GM12872 (cell line): ENCODE data around the gene PDGFRA.

Source experiments
- TF ChIP-seq, protein P1 (sequence below): IDR thresholded peaks from 3 replicates; pipeline ENCODE4 v1.5.1; 2011; ENCODE audit warnings: low read depth, mild to moderate bottlenecking, low read length, moderate library complexity; ENCODE audit not compliant: insufficient read depth

PDGFRA gene

DNA sequence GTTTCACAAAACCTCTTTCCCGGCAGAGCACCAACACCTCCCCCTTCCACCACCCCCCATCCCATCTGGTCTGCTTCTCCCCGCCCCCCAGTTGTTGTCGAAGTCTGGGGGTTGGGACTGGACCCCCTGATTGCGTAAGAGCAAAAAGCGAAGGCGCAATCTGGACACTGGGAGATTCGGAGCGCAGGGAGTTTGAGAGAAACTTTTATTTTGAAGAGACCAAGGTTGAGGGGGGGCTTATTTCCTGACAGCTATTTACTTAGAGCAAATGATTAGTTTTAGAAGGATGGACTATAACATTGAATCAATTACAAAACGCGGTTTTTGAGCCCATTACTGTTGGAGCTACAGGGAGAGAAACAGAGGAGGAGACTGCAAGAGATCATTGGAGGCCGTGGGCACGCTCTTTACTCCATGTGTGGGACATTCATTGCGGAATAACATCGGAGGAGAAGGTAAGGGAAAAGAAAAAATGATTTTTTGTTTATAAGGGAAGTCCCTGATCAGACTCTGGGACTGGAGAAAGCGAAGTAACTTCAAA lies at the start of gene PDGFRA:
Gene PDGFRA, plus strand, starts transcription at position 333 of the 541 bp plus-strand sequence. CDS start 29,476 bp downstream, outside the sequence.
- TF ChIP-seq, protein P1, sequence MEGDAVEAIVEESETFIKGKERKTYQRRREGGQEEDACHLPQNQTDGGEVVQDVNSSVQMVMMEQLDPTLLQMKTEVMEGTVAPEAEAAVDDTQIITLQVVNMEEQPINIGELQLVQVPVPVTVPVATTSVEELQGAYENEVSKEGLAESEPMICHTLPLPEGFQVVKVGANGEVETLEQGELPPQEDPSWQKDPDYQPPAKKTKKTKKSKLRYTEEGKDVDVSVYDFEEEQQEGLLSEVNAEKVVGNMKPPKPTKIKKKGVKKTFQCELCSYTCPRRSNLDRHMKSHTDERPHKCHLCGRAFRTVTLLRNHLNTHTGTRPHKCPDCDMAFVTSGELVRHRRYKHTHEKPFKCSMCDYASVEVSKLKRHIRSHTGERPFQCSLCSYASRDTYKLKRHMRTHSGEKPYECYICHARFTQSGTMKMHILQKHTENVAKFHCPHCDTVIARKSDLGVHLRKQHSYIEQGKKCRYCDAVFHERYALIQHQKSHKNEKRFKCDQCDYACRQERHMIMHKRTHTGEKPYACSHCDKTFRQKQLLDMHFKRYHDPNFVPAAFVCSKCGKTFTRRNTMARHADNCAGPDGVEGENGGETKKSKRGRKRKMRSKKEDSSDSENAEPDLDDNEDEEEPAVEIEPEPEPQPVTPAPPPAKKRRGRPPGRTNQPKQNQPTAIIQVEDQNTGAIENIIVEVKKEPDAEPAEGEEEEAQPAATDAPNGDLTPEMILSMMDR = no peak

DNA sequence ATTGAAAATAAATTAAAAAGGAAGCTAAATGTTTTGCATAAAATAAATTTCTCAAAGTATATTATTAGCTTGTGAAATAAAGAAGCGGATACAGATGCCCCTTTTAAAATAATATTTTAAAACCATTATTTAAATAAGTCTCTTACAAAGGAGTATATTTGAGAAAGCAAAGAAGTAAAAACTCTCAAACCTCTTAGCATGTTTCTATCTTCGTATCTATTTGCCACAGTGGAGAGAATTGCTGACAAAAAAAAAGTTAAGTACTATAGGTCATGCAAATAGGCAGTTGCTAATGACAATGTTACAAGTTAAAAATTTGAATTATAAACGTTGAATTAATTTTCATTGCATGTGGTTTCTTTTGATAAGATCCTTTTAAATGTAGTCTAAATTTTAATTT lies 44.5 kb upstream of the PDGFRA start:
- TF ChIP-seq, protein P1 = no peak

DNA sequence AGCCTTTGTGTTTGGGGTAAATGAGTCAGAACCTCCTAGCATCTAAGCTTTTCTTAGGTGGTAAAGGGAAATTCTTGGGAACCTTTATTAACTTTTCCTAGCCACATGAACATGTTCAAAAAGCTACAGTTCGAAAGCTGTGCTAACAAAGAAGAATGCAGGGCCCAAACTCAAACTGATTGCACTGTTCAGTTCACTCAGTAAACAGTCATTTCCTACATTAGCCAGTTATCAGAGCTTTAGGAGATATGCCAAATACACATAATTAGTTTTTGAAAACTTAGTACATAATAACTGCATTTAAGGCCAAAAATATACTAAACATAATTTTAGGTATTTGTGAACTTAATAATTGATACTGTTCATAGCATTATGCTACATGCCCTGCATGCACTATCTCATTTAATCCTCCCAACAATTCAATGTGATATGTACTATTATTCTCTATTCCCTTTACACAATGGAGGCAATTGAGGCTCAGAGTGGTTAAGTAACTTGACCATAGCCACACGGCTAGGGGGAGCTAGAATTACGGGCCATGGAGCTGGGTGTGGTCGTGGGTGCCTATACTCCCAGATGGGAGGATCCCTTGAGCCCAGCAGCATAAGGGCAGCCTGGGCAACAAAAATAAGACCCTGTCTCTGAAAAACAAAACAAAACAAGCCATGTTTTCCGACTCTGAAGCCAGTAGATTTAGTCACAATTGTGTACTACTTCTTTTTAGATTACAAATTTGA lies 43.9 kb upstream of the PDGFRA start:
- TF ChIP-seq, protein P1 = no peak

DNA sequence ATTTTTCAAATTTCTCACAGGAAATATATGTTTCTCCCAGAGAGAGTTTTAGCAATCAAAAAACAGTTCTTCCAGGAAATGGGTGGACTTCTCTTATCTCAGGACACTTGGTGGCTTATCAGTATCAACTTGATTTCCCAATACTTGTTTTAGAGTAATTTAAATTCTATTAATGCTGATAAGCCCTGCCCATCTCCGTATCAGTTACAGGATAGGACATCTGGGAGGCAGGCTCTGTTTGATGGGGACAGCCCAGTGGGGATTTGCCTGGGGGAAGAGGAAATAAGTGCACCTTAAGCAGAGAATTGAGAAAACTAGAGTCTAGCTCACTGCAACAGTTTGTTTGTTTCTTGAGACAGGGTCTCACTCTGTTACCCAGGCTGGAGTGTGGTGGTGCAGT lies 43.2 kb upstream of the PDGFRA start:
- TF ChIP-seq, protein P1 = no peak

DNA sequence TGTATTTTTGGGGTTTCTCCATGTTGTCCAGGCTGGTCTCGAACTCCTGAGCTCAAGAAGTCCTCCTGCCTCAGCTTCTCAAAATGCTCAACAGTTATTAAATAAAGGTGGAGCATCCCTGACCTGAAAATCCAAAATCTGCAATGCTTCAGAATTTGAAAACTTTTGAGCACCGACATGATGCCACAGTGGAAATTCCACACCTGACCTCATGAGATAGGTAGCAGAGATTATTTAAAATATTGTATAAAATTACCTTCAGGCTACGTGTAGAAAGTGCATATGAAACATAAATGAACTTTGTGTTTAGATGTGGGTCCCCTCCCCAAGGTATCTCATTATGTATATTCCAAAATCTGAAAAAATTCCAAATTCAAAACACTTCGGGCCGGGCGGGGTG lies 42.7 kb upstream of the PDGFRA start:
- TF ChIP-seq, protein P1 = no peak

DNA sequence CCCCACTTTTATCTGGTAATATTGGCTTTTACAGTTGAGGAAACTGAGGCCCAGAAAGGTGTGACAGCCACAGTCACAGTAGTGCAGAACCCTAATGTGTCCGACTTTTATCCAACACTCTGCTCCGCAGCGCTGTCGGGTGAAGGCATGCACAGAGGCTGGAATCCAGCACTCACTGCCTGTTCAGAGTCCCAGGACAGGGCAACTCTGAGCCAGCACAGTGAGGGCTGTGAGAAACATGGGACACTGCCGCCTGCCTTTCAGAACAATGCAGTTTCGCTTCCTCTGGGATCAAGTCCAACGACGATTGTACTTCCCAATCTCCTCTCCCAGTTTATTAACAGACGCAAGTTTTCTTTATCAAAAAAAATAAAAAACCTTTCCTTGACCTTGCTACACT lies 41.9 kb upstream of the PDGFRA start:
- TF ChIP-seq, protein P1 = no peak

DNA sequence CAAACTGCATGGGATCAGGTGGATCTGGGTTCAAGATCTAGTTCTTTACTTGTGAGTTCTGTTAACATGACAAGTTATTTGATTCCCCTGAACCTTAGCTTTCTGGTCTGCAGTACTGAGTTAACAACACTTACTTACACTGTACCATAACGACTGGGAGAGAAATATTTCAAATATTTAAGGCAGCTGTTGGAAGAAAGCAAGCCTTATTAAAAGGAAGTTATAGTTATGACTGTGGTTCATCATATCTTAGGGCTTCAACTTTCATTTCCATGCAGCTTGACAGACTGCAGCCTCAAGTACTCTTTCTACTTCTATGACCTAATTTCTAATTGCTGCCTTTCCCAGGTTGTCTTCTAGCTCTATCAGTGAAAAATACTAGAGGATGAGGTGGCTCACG lies 40.0 kb upstream of the PDGFRA start:
- TF ChIP-seq, protein P1 = no peak
